HG02571 (cell line): ENCODE data around the gene PLCB4.
"Not testable (repeated sequence)": the region's sequence is repeated elsewhere in the genome, so short reads cannot be mapped to it uniquely, and the experiment has no call there.

Source experiments
- ATAC-seq: cut with Tn5 transposase; IDR thresholded peaks from one replicate; pipeline ENCODE4 v1.9.1; 2021; ENCODE audit warnings: mild to moderate bottlenecking, moderate library complexity; ENCODE audit not compliant: unreplicated experiment

Gene PLCB4

GRCh38 chr20:9140162-9140760 lies 71.4 kb downstream of the PLCB4 start:
- no peak for ATAC-seq

DNA sequence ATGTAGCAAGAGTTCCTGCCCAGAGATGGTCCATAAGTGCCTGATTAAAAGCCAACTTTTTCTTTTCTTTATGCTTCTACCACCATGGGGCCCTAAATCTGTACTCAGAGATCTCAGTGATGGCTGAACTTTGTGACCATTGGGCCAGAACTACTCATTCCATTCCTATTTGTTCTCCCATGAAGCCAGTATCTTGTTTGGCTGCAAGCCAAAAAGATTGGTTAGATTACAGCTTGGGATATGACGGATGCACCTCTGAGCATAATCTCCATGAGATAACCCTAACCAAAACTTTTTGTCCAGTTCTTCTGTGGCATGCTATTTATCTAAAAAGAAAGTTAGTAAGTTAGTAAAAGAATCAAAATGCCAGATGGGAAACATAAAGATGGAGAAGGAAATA lies 72.2 kb downstream of the PLCB4 start:
- no peak for ATAC-seq

DNA sequence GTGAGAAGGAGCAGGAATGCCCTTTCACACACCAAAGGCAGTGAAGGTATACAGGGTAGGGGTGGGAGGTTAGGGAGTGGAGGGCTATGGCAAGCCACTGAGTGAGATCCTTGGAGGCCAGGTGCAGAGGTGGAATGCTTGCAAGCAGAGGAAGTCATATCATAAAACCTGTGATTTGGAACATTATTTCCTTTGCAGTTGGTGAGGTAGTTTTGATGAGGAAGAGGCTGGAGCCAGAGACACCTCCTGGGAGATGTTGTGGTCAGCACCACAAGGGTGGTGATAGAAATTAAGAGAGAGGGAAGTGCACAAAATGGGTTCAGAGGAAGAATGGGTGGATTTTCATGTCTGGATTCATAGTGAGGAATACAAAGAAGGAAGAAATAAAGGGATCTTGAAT lies 73.0 kb downstream of the PLCB4 start:
- ATAC-seq: no peak

DNA sequence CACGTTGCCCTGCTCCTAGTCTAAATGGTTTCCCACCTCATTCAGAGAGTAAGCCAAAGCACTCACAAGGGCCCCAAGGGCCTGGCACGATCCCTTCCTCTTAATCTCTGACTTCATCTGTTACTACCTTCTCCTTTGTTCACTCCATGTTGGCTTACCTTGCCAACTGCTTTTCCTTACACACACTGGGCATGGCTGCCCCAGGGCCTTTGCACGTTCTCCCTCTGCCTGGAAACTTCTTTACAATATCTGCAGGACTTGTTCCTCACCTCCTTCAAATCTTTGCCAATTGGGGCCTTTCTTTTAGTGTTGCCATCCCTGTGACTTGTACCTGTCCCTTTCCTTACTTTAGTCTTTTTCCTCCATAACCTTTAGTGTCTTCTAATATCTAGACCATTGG lies 73.9 kb downstream of the PLCB4 start:
- ATAC-seq: no peak

GRCh38 chr20:9143926-9144325 lies 75.0 kb downstream of the PLCB4 start:
- ATAC-seq: no peak

DNA sequence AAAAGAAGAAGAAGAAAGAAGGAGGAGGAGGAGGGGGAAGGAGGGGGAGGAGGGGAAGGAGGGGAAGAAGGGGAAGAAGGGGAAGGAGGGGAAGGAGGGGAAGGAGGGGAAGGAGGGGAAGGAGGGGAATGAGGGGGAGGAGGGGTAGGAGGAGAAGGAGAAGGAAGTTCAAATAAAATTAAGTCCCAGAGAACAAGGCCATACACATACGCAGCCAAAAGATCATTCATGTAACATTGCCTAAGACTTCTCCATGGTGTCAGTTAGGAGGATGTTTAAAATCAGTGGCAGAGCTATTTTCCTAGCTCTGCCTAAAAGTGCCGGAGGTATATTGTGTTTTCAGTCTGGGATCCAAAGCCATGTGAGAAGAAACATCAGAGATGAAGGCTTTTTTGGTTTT lies 75.8 kb downstream of the PLCB4 start:
- ATAC-seq: no peak

- no peak for ATAC-seq
These were observed 76.3 kb downstream of the PLCB4 start for GRCh38 chr20:9145142-9145541.

DNA sequence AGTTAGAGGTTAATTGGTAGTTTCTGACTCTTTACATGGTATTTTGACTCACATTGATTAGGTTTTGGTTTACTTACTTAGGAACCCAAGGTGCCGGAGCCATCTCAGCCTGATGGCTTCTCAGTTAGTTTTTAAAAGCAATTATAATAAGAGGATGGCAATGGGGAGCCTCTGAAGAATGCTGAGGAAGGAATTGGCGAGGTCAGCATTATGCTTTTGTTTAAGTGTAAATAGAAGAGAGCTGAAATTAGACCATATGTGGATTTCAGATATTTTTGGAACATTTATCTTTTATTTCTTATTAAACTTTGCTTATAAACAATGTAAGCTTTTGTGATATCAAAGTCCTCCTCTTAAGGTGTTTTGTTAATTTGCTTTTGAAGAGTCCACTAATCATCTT lies 77.8 kb downstream of the PLCB4 start:
- no peak for ATAC-seq

- no peak for ATAC-seq
These were observed 78.7 kb downstream of the PLCB4 start for GRCh38 chr20:9147547-9148024.

GRCh38 chr20:9148291-9148690 lies 79.4 kb downstream of the PLCB4 start:
- no peak for ATAC-seq

DNA sequence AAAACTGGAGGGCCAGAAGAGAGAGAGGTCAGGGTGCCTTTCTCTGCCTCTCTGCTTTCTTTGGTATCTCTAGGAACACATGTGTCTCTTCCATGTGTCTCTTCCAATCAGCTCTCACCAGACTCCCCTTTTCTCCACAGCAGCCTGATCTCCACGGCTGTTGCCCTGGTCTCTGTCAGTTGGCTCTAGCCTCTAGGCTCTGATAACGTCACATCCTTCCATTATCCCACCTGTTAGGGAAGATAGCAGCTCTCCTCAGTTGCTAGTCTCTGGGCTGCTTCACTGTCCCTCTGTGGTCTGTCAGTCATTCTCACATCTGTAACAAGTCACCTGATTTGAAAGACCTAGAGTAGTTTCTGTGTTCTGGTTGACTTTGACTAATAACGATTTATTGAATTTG lies 80.2 kb downstream of the PLCB4 start:
- no peak for ATAC-seq

- no peak for ATAC-seq
These were observed 80.9 kb downstream of the PLCB4 start for GRCh38 chr20:9149796-9150195.

DNA sequence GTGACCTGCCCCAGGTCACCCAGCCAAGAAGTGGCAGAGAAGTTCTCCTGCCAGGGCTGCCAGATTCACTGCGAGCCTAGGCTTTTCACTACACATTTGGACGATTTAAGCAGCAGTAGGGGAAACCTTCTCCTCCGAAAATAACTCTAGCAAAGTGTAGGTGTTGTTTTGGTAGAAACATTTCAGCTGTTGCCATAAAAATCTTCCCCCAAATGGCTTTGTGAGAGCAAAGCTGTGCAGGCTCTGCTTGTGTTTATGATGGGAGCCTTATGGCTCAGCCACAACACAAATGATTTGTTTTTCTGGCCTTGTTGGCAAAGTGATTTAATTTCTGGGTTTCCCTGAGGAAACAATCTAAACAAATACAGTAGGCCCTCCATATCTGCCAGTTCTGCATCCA lies 81.8 kb downstream of the PLCB4 start:
- no peak for ATAC-seq

DNA sequence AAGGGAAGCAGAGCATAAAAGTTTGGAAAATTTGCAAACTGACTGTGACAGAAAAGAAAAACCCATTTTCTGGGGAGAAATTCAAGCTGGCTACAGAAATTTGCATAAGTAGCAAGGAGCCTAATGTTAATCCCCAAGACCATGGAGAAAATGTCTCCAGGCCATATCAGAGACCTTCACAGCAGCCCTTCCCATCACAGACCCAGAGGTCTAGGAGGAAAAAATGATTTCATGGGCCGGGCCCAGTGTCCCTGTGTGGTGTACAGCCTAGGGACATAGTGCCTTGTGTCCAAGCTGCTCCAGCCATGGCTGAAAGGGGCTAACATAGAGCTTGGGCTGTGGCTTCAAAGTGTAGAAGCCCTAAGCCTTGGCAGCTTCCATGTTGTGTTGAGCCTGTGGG lies 83.3 kb downstream of the PLCB4 start:
- not testable (repeated sequence) for ATAC-seq

DNA sequence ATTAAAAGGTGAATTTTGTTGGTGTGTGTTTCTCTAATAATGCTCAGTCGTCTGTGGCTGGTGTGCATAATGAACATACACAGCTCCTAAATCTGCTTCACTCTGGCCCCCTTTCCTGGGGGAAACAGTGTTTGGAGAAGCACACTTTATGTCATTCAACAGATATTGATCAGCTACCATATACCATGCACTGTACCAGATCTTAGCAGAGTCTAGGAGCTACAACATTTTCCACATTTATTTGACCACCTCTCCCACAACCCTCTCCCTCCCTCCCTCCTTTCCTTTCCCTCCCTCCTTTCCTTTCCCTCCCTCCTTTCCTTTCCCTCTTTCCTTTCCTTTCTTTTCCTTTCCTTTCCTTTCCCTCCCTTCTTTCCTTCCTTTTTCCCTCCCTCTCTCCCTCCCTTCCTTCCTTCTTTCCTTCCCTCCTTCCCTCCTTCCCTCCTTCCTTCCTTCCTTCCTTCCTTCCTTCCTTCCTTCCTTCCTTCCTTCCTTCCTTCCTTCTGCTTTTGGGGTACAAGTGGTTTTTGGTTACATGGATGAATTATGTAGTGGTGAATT lies 85.7 kb downstream of the PLCB4 start:
- ATAC-seq: no peak

- no peak for ATAC-seq
These were observed 87.8 kb downstream of the PLCB4 start for GRCh38 chr20:9156529-9157280.

GRCh38 chr20:9160331-9160730 lies 91.4 kb downstream of the PLCB4 start:
- ATAC-seq: no peak

GRCh38 chr20:9160757-9161156 lies 91.9 kb downstream of the PLCB4 start:
- ATAC-seq: no peak

DNA sequence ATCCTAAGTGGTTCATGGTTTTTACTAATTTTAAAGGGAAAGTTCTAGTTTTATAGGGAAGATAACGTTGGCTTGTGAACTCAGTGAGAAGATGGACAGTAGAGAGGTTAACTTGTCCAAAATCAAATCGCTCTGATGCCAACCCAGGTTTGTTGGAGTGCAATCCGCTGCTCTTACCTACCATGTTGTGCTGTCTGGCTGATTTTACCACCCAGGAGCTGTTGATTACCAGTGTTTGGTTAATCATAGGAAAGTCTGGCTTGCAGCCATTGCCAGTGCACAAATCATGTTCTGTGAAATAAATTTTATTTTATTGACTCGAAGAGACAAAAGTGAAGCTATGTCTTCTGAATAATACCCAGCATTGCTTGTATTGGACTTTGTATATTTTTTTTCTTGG lies 92.4 kb downstream of the PLCB4 start:
- ATAC-seq: no peak

DNA sequence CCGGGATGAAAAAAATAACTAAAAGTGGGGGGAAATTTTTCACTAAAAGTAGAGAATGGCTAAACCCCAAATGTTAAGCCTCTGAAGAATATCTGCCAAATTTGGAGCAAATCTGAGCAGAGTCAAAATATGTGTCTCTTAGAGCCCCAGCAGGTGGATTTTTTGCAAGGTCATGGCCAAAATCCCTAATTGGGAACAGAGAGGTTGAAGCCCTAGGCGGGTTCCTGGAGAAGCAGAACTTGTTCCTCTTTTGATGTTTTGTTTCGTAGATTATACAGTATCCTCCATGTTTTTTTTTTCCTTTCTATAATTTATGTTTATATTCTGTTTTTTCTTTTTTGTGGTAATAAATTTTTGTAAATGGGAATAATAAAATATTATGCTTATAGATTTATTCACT lies 94.4 kb downstream of the PLCB4 start:
- ATAC-seq: no peak

DNA sequence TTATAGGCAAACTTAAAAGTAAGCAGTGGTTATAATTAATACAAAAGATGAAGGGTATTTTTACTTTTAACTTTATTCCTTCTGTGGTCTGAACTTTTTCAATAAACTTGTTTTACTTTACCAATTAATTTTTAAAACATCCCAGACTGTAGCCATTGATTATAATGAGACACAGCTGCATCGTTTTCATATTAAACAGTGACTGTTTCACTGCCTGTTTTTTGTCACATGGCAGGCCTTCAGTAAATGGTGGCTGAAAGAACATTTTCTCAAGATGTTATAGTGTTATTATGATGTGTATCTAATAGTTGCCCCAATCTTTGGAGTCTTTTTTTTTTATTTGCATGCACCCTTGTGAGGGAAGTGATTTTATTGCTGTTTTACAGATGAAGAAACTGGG lies 95.1 kb downstream of the PLCB4 start:
- ATAC-seq: no peak

DNA sequence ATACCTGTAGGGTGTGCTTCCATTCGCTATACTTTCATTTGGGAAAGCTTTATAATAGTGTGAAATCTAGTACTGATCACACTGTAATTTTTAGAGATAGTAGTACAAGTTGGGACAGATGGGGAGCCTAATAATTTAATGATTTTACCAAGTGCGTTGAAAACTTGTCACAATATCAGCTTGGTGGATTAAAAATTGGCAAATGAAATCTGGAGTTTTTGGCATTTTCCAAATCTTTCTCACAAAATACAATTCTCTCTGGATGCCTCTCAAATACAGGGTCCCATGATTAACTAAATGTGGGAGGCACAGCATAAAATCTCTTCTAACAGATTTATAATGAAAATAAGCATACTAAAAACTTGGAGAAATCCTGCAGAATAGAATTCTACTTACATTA lies 96.4 kb downstream of the PLCB4 start:
- no peak for ATAC-seq
